Stimulated activated CD8-positive, alpha-beta memory T cell treated with anti-CD3 and anti-CD28 coated beads, Interleukin-12 subunit alpha, Interleukin-12 subunit beta, amount 100 ng/mL, for 24 hours (primary cell): ENCODE results near the gene KCNJ6.
"Not testable (repeated sequence)": the region's sequence is repeated elsewhere in the genome, so short reads cannot be mapped to it uniquely, and the experiment has no call there.

Source experiments
- DNase-seq: peaks from one replicate; pipeline ENCODE4 v3.0.0-alpha.2; 2020; ENCODE audit errors: extremely low read depth

KCNJ6 gene, protein sequence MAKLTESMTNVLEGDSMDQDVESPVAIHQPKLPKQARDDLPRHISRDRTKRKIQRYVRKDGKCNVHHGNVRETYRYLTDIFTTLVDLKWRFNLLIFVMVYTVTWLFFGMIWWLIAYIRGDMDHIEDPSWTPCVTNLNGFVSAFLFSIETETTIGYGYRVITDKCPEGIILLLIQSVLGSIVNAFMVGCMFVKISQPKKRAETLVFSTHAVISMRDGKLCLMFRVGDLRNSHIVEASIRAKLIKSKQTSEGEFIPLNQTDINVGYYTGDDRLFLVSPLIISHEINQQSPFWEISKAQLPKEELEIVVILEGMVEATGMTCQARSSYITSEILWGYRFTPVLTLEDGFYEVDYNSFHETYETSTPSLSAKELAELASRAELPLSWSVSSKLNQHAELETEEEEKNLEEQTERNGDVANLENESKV

DNA sequence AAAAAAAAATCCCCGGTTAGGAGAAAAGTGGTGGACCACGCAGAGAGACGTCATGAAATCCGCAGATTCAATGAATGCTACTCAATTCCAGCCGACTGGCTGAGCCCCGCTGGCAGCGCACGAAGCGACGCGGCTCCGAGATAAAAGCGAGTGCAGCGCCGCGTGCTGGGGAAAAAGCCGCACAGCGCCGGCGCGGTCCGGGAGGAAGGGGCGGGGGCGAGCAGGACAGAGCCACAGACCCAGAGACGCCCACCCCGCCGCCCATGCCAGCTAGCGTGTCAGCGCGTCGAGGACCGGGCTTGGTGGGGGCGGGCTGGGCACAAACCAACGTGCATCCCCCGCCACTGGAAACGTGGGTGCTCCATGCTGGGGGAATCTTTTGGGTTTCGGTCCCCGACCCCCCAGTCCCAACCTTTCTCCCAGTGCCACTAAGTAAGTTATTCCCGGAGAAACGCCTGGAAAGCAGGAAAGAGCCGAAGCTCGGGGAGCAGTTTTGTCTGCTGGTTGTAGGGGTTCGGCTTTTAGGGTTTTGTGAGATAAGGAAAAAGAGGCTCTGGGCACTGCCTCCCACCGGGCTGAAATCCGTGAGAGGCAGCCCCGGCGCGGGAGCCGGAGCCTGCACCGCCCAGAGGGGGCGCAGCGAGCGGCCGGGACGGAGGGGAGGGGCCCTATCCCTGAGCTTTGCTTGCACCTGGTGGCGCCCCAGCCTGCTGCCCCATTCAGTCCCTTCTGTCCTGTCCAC is at the start of gene KCNJ6:
Gene KCNJ6 (minus strand): TSS at position 148 of the 742 bp plus-strand sequence. CDS start 75,775 bp downstream, outside the sequence.
- DNase-seq, result no peak

DNA sequence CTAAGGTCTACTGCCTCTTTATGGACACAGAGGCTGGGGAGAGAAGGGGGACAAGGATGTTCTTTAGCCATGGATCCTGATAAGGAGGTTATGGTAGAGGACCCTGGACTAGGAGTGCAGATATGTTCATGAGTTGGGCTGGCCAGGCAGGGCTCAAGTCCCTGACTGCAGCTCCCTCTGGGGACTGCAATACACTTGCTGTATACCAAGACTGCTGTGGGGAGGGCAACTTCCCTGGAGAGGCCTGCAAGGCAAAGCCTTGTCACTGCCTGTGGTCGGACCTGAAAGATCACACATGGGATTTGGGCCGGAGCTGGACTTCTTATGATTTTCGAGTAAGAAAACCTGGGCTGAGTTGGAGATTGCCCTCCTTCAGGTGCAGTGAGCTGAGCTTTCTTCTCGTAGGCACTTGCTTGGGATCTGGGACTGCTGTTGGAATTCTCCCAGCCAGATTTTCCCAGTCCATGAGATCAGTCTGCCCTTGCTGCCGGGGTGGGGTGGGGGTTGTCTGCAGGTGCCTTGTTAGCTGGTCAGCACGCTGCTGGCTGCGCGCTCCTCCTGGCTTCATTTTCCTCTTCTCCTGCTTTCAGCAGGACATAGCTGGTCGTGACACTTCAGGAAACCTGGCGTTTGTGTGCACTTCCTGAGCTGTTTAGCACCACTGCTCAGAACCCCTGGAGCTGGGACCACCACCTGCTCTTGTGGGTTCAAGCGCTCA is 49.0 kb upstream of the KCNJ6 start:
- no peak for DNase-seq

DNA sequence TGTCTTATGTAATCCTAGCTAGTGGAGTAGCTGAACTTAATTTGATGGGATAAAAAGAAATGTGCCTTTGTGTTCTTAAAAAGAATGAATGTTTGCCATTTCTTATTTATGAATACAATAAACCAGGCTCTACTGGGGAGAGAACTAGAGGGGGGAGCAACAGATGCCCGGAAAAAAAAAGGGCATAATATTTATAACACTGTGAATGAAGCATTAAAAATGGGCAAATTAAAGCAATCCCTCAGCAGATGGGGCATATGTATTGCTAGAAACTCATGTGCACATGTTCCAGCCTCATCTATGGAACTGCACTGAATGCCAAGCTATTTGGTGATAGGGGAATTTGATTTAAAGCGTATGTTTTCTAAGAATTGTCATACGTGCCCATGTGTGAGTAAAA is 42.3 kb upstream of the KCNJ6 start:
- no peak for DNase-seq

DNA sequence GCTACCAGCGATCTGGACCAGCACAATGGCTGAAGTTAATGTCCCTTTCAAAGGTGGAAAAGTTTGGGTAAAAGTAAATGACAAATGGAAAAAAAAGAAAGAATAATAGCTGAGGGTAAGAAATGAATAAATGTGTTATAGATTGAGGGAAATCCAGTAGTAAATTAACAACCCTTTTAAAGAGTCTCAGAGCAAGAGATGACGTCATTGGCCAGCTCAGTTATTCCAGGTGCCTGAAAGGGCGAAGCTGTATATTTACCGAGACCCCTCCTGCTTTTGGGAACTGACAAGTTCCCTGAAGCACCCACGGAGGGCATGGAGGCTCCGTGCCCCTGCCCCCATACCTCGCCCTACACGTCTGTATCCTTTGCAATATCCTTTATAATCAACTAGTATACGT is 40.5 kb upstream of the KCNJ6 start:
- no peak for DNase-seq

DNA sequence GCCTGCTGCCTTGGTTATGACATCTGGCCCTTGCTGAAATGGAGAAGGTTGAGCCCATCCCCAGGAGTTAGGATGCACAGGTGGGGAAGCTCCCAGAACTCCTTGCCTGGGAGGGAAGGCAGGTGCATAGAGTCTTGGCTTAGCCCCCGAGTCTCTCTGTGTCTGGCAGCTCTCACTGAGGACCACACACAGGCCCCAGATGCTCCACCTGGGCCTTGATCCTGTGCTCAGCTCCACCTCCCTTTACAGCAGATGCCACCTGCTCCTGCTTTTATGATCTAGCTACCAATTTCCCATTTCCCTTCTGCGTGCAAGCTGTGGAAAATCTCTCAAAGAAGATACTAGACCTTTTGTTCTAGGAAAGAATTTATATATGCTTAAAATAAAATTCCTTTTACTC is 28.8 kb upstream of the KCNJ6 start:
- DNase-seq, result no peak

DNA sequence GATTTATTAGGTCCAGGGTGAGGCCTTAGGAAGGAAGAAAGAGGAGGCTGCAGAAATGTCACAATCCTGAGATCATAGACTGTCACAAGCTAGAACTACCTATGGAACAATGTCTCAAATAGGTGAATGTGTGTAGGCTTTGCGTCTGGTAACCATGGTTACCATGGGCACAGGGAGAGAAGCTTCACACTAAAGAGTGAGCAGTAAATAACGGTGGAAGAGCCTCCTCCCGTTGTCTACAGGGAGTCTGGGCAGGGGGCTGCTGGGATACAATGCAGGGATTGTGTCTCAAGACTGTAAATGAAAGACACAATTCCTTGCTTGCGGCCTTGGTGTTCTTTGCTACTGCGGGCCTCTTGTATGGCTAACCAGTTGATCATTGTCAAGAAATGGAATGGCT is 28.2 kb upstream of the KCNJ6 start:
- no peak for DNase-seq

DNA sequence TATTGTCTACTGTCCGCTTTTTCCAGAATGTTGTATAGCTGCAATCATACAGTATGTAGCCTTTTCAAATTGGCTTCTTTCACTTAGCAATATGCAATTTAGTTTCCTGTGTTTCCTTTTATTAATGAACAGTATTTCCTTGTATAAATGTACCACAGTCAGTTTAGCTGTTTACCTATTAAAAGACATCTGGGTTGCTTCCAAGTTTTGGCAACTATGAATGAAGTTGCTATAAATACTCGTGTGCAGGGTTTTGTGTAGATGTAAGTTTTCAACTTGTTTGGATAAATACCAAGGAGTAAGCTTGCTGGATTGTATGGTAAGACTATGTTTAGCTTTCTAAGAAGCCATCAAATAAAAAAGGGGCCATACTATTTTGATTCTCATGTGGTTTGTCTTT is 24.4 kb upstream of the KCNJ6 start:
- DNase-seq, result no peak

DNA sequence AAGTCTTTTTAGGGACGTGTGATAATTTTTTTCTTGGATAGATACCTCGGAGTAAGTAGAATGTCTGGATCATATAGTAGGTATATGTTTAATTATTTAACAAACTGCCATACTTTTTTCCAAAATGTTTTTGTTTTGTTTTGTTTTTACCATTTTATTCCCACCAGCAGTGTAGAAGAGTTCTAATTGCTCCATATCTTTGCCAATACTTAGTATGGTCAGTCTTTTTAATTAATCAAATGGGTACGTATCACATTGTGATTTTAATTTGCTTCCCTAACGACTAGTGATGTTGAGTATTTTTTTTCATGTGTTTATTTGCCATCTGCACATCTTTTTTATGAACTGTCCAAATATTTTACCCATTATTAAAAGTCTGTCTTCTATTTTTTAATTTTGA is 23.6 kb upstream of the KCNJ6 start:
- no peak for DNase-seq

DNA sequence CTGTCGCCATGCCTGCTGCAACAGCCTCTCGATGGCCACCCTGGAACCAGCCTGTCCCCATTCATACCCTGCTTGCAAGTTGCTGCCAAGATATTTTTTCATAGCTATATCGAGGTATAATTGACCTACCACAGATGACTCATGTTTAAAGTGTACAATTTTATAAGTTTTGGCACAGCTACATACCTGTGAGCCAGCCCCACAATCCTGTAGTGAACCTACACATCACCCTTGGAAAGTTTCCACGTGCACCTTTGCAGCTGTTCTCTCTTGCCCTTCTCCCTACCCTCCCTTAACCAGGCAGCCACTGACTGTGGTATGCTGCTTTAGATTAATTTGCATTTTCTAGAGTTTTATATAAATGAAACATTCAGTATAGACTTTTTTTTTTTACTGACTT is 23.0 kb upstream of the KCNJ6 start:
- DNase-seq, result no peak

DNA sequence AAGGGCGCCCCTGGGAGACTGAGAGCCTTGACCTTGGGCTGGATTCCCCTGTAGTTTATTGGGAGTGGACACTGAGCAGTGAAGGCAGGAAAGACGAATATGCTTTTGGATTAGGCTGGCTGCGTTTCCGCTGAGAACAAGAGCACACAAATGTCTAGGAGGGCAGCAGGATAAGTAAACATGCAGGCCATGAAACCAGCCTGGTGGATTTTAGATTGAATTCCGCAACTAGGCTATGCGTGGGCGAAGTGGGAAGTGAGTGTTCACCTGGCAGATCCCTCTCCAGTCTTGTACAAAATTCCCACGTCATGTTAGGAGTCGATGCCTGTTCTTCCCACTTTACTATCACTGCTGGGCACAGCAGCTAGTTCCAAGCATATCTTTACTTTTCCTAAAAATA is 21.4 kb upstream of the KCNJ6 start:
- no peak for DNase-seq

DNA sequence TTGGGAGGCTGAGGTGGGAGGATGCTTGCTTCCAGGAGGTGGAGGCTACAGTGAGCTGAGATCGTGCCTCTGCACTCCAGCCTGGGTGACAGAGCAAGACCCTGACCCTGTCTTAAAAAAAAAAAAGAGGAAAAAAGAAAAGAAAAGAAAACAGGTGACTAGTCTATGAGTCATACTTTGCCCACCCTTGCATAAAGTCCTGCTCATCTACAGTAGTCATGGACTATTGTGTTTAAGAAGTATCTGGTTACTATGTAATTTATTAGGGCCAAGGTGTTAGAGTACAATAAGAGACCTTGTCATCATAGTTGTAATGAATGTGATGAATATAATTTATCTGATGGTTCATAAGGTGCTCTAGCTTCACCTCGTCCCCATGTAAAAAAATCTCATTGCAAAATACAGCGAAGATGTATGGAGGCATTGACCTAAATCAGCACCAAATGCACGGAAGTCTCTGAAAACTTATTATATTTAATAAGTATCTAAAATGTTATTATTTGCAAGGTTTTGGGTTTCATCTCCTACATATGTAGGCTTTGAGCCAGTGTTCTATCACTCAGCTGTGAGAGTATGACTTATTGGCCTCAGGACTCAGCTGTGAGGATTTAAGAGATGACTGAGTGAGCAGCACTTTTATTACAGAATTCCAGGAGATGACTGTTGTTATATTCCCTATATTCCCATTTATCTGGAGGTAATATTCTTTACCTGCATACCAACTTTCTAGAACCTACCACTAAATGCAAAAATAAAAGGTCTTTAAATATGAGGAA is 19.9 kb upstream of the KCNJ6 start:
- no peak for DNase-seq

DNA sequence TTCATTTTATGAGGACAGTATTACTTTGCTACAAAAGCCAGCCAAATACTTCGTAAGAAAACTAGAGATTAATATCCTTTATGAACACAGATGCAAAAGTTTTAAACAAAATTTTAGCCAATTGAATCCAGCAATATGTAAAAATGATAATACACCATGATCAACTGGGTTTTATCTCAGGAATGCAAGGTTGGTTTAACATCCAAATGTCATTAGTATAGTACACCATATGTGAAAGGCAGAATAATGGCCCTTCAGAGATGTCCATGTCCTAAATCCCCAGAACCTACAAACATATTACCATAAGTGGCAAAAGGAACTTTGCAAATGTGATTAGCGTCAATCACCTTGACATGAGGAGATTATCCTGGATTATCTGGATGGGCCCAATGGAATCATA is 16.7 kb upstream of the KCNJ6 start:
- no peak for DNase-seq

DNA sequence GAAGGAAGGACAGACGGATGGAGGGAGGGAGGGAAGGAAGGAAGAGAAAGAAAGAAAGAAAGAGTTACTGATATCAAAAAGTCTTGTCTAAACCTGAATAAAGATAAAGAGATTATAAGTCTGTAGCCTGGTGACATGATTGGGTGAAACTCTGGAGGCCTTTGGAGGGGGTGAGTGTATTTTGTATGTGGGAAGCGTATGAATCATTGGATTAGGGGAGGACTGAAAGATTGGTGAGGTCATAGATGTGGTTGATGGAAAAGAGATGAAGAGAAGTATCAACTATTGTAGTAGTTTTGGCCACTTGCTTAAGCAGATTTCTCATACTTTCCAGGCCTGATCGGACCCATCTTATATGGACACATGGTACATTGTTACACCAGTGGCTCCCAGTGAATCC is 11.5 kb upstream of the KCNJ6 start:
- DNase-seq, result no peak

DNA sequence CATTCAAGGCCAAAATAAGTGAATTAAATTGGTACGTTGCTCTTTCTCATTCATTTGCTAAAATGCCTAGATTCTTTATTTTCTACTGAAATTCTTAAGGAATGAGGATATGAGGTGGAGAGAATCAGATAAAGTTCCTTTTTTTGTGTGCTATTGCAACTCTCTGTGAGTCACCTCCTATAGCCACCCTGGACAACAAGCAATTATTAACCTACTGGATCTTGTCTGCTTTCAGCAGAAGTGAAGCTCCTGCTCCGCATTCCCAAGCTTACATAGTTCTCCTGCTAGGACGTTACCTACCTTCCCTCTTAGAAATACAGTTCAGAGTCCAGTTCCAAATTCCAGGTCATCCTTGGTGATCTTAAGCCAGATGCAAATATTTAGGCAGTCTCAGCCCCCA is 4.8 kb upstream of the KCNJ6 start:
- DNase-seq, result no peak

DNA sequence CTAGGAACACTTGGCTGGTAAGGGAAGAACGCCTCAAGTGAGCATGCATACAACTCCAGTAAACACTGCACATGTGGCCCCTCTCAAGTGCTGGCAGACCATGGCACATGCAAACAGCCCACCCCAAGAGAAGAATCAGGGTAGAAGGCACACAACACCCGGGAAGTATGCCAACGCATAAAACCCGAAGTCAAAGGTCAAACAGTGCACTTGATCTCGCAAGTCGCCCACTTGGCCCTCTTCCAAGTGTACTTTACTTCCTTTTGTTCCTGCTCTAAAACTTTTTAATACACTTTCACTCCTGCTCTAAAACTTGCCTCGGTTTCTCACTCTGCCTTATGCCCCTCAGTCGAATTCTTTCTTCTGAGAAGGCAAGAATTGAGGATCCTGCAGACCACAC is 4.0 kb upstream of the KCNJ6 start:
- not testable (repeated sequence) for DNase-seq

DNA sequence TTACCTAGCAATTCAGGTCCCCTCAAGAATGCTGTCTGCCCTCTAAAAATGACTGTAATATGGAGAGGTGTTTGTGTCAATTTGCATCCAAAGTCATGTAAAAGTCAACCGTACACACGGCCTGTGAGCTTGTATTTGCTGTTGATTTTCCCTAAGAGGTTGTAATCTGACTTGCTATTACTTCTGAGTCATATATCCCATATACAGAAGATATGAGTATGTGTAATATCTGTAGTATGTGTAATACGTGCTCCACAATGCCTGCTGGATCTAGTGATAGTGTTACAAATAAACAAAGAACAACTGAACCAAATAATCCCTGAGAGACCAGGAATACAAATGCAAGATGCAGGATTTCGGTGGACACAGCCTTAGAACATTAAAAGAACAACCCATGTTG is 1.4 kb upstream of the KCNJ6 start:
- DNase-seq, result no peak

DNA sequence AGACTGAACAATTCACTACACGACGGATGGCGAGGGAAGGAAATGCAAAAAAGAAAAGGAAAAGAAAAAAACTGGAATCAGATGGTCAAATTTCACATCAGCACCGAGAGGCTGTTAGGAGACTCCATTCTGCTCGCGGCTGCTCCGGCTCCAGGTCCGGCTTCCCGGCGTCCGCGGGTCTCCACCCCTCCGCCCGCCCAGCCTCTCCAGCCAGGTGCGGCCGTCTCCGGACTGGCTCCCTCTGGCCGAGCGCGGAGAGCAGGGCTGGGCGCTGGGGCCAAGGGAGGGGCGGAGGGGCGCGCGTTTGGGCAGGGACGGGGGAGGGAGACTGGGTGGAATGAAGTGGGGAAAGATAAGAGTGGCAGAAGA is 332 bp downstream of the KCNJ6 start:
- DNase-seq, result no peak

DNA sequence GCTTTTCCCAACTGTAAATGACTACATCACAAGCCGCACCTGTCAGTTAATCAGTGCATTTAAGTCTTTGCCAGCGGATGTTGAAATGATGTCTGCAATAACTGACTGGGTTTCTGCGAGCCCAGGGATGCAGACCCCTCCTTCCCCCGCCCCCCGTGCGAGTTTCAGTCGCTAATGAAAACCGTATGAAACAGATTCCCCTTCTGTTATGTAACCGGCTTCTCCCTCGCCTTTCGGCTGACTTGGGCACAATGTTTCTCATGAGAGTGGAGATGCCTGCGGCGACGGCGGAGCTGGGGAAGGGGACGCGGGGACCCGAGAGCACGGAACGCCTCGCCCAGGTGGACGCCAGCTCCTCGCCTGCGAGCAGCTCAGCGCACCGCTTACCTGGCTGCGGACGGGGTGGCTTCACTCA is 753 bp downstream of the KCNJ6 start:
- no peak for DNase-seq

DNA sequence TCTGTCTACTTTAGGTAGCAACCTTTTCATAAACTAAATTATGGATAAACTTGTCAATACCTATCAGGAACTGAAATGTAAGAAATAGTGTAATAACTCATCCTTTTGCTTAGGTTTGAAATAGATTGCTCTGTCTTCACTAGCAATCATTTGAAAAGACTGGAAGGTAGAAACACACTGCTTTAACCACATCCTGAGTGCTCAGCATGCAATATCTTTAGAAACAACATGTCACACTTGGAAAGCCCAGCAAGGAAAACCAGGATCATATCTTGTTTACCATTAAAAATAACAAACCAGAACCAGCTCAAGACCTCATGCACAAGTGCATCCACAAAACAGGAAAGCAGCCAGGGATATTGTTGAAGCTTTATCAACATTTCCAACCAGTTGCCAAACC is 3.6 kb downstream of the KCNJ6 start:
- DNase-seq, result no peak

DNA sequence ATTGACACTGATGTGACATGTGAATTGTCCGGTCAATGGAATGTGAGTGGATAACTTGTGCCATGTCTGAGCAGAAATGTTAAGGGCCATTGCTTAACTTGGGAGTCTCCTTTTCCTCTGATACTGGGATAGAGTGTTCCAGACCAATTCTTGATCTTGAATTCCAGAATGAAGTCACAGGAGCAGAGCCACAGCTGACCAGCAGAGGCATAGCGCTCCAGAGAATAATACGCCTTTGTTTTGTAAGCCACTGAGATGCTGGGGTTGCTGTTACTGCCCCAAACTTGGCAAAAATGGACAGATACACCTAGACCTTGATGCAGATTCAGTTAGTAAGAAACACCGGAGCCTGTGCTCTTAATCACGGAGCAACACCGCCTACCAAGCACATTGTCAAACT is 6.3 kb downstream of the KCNJ6 start:
- no peak for DNase-seq

DNA sequence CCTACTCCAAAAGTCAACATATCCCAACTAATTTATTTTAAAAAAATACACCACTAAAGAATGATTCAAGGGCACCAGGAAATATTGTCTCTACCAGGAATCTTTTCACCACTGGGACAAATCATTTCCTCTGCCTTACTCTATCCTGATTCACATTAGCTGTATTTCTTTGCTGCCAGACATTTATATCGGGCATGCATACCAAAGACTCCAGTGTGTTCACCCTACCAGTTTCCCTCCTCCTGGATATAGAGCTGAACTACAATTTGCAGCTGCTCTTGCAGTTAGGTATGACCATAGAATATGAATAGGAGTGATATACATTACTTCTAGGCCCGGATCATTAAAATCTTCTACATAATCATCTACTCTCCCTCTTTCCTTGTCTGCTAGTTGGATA is 7.6 kb downstream of the KCNJ6 start:
- DNase-seq, result no peak

DNA sequence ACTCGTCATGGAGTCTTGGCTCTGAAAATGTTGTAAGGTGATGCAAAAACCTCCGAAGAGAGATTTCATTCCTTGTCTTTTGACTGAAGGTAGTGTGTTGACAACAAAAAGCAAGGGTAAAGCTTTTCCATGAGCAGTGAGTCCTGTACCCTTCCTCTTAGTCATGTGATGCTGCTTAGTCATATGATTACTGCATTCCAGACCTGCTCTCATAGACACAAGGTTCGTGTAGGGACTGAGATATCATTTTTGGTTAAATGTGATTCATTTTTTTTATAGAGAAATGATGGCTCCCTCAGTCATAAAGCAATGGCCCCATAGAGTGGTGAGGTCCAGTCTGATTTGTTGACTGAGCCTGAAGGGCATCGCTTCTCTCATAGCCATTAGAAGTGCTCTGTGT is 9.2 kb downstream of the KCNJ6 start:
- DNase-seq, result no peak
